WERI-Rb-1 (cell line): ENCODE results near the gene HOXA10.

Experiments
- DNase-seq: peaks from one replicate; pipeline ENCODE4 v3.0.0-alpha.2; 2020
- H3K27ac ChIP-seq: fragments of 250-450 bp; sonication (Bioruptor Pico); 2 replicates; pipeline ENCODE4 v1.5.1; 2020; ENCODE audit warnings: mild to moderate bottlenecking, moderate library complexity
- H3K27me3 ChIP-seq: fragments of 250-450 bp; sonication (Bioruptor Pico); 2 replicates; pipeline ENCODE4 v1.5.1; 2021; ENCODE audit warnings: mild to moderate bottlenecking, low read depth, moderate library complexity; ENCODE audit not compliant: insufficient read depth, severe bottlenecking
- H3K36me3 ChIP-seq: fragments of 250-450 bp; sonication (Bioruptor Pico); 2 replicates; pipeline ENCODE4 v1.5.1; 2020; ENCODE audit warnings: mild to moderate bottlenecking, moderate library complexity
- H3K4me3 ChIP-seq: 2 replicates; pipeline ENCODE4 v1.5.1; 2011; ENCODE audit warnings: low read depth, mild to moderate bottlenecking, control low read depth, low read length
- H3K9me3 ChIP-seq: fragments of 250-450 bp; sonication (Bioruptor Pico); 2 replicates; pipeline ENCODE4 v1.5.1; 2021; ENCODE audit warnings: mild to moderate bottlenecking, moderate library complexity; ENCODE audit not compliant: severe bottlenecking
- CTCF ChIP-seq: IDR thresholded peaks from 2 replicates; pipeline ENCODE4 v1.5.1; 2011; ENCODE audit warnings: low read depth, mild to moderate bottlenecking, control low read depth, inconsistent platforms, low read length

HOXA10 gene

GRCh38 chr7:27186668-27187474 lies 12.8 kb upstream of the HOXA10 start:
- TF ChIP-seq CTCF = no peak
- Histone ChIP-seq H3K36me3 (no peaks in the 10 kb centered on the region), H3K9me3 (no peaks in the 10 kb centered on the region), H3K4me3 (no peak overlapping the region), H3K27me3 (peaks cover 100% of the 10 kb centered on the region), H3K27ac (no peak overlapping the region)
- no peak for DNase-seq

GRCh38 chr7:27185854-27186667 lies 11.9 kb upstream of the HOXA10 start:
- no peak for TF ChIP-seq CTCF
- Histone ChIP-seq H3K27me3 (peaks cover 100% of the 10 kb centered on the region), H3K9me3 (no peaks in the 10 kb centered on the region), H3K4me3 (peak overlapping the region; percentile 45), H3K36me3 (no peaks in the 10 kb centered on the region), H3K27ac (no peak overlapping the region)
- peak; percentile 9 for DNase-seq

- TF ChIP-seq CTCF = no peak
- H3K36me3 ChIP-seq = no peaks in the 10 kb centered on the region
- peak; percentile 4 for DNase-seq
- H3K4me3 ChIP-seq = peak within 1 kb of the TSS; percentile 45
- no peak within 1 kb of the TSS for H3K27ac ChIP-seq
- H3K9me3 ChIP-seq = no peaks in the 10 kb centered on the region
- peaks cover 97% of the 10 kb centered on the region for H3K27me3 ChIP-seq
Observed at GRCh38 chr7:27185013-27185853, 11.1 kb upstream of the HOXA10 start, which contains the start of gene HOXA11. Gene HOXA11, minus strand, starts transcription at chr7:27185232. Its CDS starts 88 bp downstream, at chr7:27185144.

- H3K27ac ChIP-seq = no peak overlapping the region
- no peaks in the 10 kb centered on the region for H3K36me3 ChIP-seq
- peaks cover 97% of the 10 kb centered on the region for H3K27me3 ChIP-seq
- H3K9me3 ChIP-seq = no peaks in the 10 kb centered on the region
- DNase-seq = peak; percentile 26
- H3K4me3 ChIP-seq = peak overlapping the region; percentile 45
- no peak for TF ChIP-seq CTCF
Observed at GRCh38 chr7:27184337-27185012, 10.4 kb upstream of the HOXA10 start.

- peak; percentile 26 for DNase-seq
- Histone ChIP-seq H3K36me3 (no peaks in the 10 kb centered on the region), H3K4me3 (peak overlapping the region; percentile 45), H3K27me3 (peaks cover 93% of the 10 kb centered on the region), H3K9me3 (no peaks in the 10 kb centered on the region), H3K27ac (no peak overlapping the region)
- no peak for TF ChIP-seq CTCF
Observed at GRCh38 chr7:27183682-27184336, 9.7 kb upstream of the HOXA10 start.
